HG02642 (cell line): Measurements from ENCODE around the gene MYRIP.
A peak's percentile ranks its signal among the peaks of the same experiment; 100 is the strongest.
"Not testable (repeated sequence)": the region's sequence is repeated elsewhere in the genome, so short reads cannot be mapped to it uniquely, and the experiment has no call there.

ENCODE experiments used
- ATAC-seq: cut with Tn5 transposase; IDR thresholded peaks from one replicate; pipeline ENCODE4 v1.9.1; 2021; ENCODE audit warnings: mild to moderate bottlenecking; ENCODE audit not compliant: unreplicated experiment, poor library complexity

The MYRIP gene

DNA sequence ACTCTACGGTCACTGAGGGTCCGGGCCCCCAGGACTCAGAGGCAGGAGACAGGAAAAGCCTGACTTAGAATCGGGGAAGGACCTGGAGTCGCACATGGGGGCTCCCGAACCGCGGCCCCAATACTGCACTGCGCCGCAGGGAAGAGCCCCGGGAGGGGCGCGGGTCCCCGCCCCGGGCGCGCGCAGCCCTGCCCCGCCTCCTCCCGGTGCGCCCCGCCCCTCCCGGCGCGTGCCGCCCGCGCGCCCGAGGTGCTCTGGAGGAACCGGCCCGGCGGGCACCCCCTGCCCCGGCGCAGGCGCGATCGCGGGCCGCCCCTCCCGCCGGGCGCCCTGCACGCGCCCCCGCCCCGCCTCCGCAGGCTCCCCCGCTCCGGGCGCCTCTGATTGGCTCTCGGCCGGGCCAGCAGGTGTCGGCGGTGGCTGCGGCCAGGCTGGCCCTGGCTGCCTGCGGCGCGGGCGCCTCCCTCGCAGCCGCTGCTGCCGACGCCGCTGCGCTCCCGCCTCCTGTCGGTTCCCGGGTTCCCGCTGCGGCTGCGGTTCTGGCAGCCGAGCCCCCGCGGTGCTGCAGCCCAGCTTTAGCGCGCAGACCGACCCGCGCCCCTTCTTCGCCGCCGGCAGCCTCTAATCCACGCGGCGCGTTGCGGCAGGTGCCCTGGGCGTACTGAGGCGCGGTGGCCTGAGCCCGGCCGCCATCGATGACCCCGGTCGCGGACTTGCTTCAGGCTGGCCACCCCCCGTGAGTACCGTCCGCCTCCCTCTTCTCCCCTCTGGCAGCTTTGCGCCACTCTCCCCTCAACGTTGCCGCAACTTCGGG is at the start of gene MYRIP:
MYRIP (plus strand) TSS at position 429 of the 814 bp plus-strand sequence. CDS start 91,208 bp downstream, outside the sequence.
- ATAC-seq = peak; percentile 83

- no peak for ATAC-seq
Measured at GRCh38 chr3:39760325-39760724, 49.1 kb upstream of the MYRIP start.

GRCh38 chr3:39762537-39763070 is 46.8 kb upstream of the MYRIP start:
- ATAC-seq = no peak

DNA sequence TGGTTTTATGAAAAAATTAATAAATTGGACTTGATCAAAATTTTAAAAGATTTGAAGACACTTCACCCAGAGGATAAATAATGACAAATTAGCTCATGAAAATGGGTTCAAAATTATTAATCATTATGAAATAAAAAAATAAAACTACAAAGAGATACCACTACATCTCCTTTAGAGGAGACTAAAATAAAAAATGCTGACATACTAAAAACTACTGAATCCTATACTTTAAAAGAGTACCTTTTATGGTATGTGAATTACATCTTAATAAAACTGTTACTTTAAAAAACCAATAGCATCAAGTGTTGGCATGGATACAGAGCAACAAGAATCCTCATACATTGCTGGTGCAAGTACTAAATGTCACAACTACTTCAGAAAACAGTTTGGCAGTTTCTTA is 46.0 kb upstream of the MYRIP start:
- ATAC-seq = no peak

DNA sequence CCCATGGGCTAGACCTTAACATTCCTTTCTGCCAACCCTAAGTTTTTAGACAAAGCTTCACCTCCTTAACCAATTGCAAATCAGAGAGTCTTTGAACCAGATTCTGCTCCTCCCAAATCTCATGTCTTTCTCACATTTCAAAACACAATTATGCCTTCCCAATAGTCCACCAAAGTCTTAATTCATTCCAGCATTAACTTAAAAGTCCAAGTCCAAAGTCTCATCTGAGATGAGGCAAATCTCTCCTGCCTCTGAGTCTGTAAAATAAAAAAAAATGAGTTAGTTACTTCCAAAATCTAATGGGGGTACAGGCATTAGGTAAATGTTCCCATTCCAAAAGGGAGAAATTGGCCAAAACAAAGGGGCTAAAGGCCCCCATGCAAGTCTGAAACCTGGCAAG is 43.8 kb upstream of the MYRIP start:
- ATAC-seq = no peak

- ATAC-seq = no peak
Measured at GRCh38 chr3:39766433-39766832, 43.0 kb upstream of the MYRIP start.

- not testable (repeated sequence) for ATAC-seq
Measured at GRCh38 chr3:39766909-39767308, 42.5 kb upstream of the MYRIP start.

DNA sequence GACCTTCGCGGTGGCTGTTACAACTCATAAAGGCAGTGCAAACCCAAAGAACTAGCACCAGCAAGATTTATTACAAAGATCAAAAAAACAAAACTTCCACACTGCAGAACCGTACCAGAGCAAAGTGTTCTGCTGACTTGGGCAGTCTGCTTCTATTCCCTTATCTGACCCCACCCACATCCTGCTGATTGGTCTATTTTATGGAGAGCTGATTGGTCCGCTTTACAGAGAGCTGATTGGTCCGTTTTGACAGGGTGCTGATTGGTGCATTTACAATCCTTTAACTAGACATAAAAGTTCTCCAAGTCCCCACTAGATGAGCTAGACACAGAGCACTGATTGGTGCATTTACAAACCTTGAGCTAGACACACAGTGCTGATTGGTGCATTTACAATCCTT is 31.2 kb upstream of the MYRIP start:
- ATAC-seq = not testable (repeated sequence)

GRCh38 chr3:39779511-39780230 is 29.7 kb upstream of the MYRIP start:
- no peak for ATAC-seq

DNA sequence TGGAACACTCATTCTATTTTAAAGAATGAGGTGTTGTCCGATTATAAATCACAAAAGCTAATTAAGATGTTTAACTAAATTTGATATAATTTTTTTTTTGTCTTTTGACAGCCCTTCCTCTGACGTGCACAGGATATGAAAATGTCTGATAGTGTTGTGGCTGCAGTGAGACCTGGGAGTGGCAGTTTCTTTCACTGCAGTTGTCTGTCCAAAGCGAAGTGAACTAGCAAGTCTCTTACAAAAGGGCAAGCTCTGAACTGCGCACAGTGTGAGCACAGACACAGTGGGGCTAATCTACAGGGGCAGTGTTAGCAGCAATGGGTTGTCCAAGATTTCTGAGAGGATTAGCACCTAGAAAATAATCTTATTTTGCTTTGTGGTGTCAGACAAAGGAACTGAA is 29.1 kb upstream of the MYRIP start:
- no peak for ATAC-seq

DNA sequence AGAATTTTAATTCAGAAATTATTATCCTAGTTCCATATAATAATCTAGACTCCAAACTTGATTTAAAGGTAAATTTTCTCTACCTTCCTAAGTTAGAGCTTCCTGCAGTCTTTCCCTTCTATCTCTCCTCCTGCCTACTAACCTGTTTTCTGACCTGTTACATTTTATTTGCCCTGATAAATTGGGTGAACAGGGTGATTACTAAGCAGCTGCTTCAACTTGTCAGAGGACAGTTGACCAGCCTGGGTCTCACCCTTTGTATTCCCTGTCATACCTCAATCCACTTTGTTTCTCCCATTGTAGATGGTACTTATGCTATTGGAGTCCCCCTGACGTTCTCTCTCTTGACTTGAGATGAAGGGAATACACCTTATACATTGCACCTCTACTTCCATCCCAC is 28.4 kb upstream of the MYRIP start:
- ATAC-seq = no peak

DNA sequence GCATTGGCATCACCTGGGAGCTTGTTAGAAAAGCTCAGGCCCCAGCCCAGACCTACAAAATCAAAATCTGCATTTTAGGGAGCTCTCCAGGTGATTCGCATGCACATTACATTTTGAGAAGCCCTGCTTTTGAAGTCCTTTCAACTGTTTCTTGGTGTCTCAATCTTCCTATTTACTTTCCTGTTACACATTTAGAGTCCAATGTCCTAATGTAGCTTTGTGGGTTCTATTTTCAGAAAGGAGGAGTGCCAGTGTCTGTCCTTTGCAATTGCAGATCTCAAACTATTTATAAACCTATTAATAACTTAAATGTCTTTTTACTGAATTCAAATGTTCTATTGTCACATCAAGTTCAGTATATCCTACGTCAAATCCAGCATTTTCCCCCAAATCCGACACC is 27.8 kb upstream of the MYRIP start:
- no peak for ATAC-seq

- ATAC-seq = no peak
Measured at GRCh38 chr3:39783680-39784079, 25.7 kb upstream of the MYRIP start.

DNA sequence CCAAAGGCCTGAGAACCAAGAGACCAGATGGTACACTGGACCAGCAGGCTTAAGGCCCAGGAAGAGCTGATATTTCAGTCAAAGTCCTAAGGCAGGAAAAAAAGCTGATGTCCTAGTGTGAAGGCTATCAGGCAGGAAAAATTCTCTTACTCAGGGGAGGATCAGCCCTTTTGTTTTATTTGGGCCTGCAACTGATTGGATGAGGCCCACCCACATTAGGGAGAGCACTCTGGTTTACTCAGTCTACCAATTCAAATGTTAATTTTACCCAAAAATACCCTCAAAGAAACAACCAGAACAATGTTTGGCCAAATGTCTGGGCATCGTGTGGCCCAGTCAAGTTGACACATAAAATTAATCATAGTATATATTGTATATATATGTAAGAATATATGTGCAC is 24.5 kb upstream of the MYRIP start:
- ATAC-seq = no peak

DNA sequence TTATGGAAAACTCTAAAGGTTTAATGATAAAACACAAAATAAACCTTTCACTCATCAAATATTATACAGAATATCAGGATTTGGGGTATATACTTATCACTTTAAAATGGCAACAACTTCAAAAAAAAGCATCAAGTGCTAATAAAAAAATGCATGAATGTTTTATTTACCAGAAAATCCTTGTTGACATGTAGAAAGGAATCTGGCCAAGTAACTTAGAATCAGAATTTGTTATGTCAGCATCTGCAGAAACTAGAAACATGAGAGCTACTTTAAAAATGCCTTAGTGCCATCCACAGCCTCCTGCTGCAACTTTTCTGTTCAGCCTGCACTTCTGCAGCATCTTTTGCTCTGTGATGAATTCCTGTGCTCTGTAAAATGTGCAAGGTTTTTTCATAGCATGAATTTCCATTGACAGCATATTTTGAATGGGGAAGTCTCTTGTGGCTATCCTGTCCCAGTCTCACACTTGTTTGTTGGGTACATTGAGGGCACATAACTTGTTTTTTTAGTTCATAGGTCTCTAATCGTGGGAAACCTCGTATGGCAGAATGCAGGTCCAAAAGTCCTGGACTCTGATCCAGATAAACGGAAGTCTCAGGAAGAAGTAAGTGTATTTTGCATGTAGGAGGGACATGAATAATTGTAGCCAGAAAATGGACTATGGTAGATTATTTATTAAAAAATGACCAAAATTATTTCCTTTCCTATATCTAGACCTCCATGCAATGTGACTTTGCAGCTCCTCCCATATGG is 21.1 kb upstream of the MYRIP start:
- no peak for ATAC-seq

- ATAC-seq = no peak
Measured at GRCh38 chr3:39791603-39792002, 17.8 kb upstream of the MYRIP start.

DNA sequence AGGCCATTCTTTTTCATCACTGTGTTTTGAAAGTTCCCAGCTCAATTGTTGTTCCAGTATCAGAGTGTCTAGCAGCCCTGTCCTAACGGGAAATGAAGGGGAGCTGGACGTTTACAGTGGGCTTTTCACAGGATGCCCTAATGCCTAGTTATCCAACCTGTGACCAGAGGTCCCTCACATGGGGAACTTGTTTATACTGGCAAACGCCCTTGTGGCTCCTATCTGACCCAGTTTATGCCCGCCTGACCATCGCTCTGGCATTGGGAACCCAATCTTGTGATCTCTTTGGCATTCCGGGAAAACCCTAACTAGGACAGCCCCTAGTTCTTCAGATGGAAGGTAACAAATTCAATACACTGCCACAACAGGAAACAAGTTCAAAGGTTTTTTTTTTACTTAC is 14.5 kb upstream of the MYRIP start:
- ATAC-seq = no peak

- no peak for ATAC-seq
Measured at GRCh38 chr3:39801216-39801615, 8.2 kb upstream of the MYRIP start.

GRCh38 chr3:39802486-39802885 is 6.9 kb upstream of the MYRIP start:
- ATAC-seq = not testable (repeated sequence)

DNA sequence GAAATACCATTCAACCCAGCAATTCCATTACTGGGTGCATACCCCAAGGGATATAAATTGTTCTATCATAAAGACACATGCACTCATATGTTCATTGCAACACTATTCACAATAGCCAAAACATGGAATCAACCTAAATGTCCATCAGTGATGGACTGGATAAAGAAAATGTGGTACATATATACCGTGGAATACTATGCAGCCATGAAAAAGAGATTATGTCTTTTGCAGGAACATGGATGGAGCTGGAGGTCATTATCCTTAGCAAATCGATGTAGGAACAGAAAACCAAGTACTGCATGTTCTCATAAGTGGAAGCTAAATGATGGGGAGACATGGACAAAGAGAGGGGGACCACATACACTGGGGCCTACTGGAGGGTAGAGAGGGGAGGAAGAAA is 5.5 kb upstream of the MYRIP start:
- ATAC-seq = no peak

DNA sequence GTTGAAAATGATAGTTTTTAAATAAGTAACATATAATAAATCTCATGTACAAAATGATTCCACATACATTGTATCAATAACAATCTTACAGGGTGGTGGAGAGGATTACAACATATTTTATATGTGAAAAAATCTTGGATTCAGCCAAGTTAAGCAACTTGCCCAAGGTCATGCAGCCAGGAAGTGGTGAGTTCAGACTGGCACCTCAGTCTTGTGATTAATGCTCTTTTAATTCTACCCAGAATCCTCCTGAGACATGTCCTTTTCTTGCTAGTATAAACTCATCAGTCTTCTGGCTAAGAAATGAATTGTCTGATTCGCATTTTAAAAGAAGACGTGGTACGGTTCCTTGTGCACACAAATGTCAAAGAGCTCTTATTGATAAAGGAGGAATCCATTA is 4.5 kb upstream of the MYRIP start:
- ATAC-seq = no peak
